GM06990 (cell line): Measurements from ENCODE around the gene RAB3GAP1.

ENCODE experiments used
- DNase-seq: peaks from one replicate; pipeline ENCODE4 v3.0.0-alpha.2; 2011; ENCODE audit not compliant: insufficient read length; ENCODE audit errors: extremely low read depth
- H3K27me3 ChIP-seq: replicated peaks from 2 replicates; pipeline ENCODE4 v1.6.0; 2011; ENCODE audit warnings: low read length; ENCODE audit not compliant: control insufficient read depth, insufficient read depth
- H3K36me3 ChIP-seq: 2 replicates; pipeline ENCODE4 v1.5.1; 2011; ENCODE audit warnings: low read length; ENCODE audit not compliant: control insufficient read depth, insufficient read depth
- H3K4me3 ChIP-seq: replicated peaks from 2 replicates; pipeline ENCODE4 v1.5.1; 2011; ENCODE audit warnings: low read depth, mild to moderate bottlenecking, control low read depth, low read length
- CTCF ChIP-seq: IDR thresholded peaks from 2 replicates; pipeline ENCODE4 v1.5.1; 2011; ENCODE audit warnings: low read length, control low read depth, mild to moderate bottlenecking, inconsistent platforms; ENCODE audit not compliant: insufficient read depth, poor library complexity, severe bottlenecking

Gene RAB3GAP1

GRCh38 chr2:135212757-135213156 is 160.7 kb downstream of the RAB3GAP1 start:
- no peak for DNase-seq
- TF ChIP-seq CTCF = no peak
- Histone ChIP-seq H3K36me3 (no peaks in the 10 kb centered on the region), H3K4me3 (no peak overlapping the region), H3K27me3 (no peaks in the 10 kb centered on the region)

GRCh38 chr2:135218426-135218825 is 166.3 kb downstream of the RAB3GAP1 start:
- H3K27me3 ChIP-seq = no peaks in the 10 kb centered on the region
- H3K36me3 ChIP-seq = no peaks in the 10 kb centered on the region
- no peak overlapping the region for H3K4me3 ChIP-seq
- TF ChIP-seq CTCF = no peak
- no peak for DNase-seq

GRCh38 chr2:135219226-135219625 is 167.1 kb downstream of the RAB3GAP1 start:
- Histone ChIP-seq H3K36me3 (no peaks in the 10 kb centered on the region), H3K27me3 (no peaks in the 10 kb centered on the region), H3K4me3 (no peak overlapping the region)
- no peak for TF ChIP-seq CTCF
- no peak for DNase-seq
